OCI-LY1 (cell line): Measurements from ENCODE around the gene VTA1.
"Not testable (repeated sequence)": the region's sequence is repeated elsewhere in the genome, so short reads cannot be mapped to it uniquely, and the experiment has no call there.

Source experiments
- H2AFZ ChIP-seq: fragments of 200-600 bp; sonication (generic), shearing (Covaris generic); 2 replicates; pipeline ENCODE4 v1.6.0; 2014; ENCODE audit warnings: antibody characterized with exemption, mild to moderate bottlenecking, low read length
- H3F3A ChIP-seq: fragments of 200-600 bp; sonication (generic), shearing (Covaris generic); 2 replicates; pipeline ENCODE4 v1.6.0; 2014; ENCODE audit warnings: mild to moderate bottlenecking, antibody characterized with exemption, low read length, moderate library complexity; ENCODE audit not compliant: insufficient read depth
- H3K27ac ChIP-seq: fragments of 200-600 bp; sonication (generic); 2 replicates; pipeline ENCODE4 v1.5.1; 2014; ENCODE audit warnings: low read length, mixed run types, mild to moderate bottlenecking, low read depth; ENCODE audit not compliant: poor library complexity, severe bottlenecking
- H3K27me3 ChIP-seq: fragments of 200-600 bp; sonication (generic); 2 replicates; pipeline ENCODE4 v1.6.0; 2014; ENCODE audit warnings: antibody characterized with exemption, mild to moderate bottlenecking, low read length, moderate library complexity; ENCODE audit not compliant: insufficient read depth
- H3K36me3 ChIP-seq: fragments of 200-600 bp; sonication (generic); 2 replicates; pipeline ENCODE4 v1.6.1; 2014; ENCODE audit warnings: mild to moderate bottlenecking, antibody characterized with exemption, low read length, moderate library complexity, mixed read lengths; ENCODE audit not compliant: insufficient read depth
- H3K4me1 ChIP-seq: fragments of 200-600 bp; sonication (generic); 2 replicates; pipeline ENCODE4 v1.5.1; 2014; ENCODE audit warnings: mild to moderate bottlenecking, low read length, moderate library complexity; ENCODE audit not compliant: insufficient read depth, severe bottlenecking
- H3K4me2 ChIP-seq: fragments of 200-600 bp; sonication (generic), shearing (Covaris generic); 2 replicates; pipeline ENCODE4 v1.6.1; 2014; ENCODE audit warnings: low read length
- H3K4me3 ChIP-seq: fragments of 200-600 bp; sonication (generic); 2 replicates; pipeline ENCODE4 v1.5.1; 2014; ENCODE audit warnings: low read length, low read depth, mild to moderate bottlenecking, mixed read lengths; ENCODE audit not compliant: poor library complexity, severe bottlenecking
- H3K79me2 ChIP-seq: fragments of 200-600 bp; shearing (Covaris generic); 2 replicates; pipeline ENCODE4 v1.6.1; 2016; ENCODE audit warnings: mixed run types, low read length, mixed read lengths; ENCODE audit not compliant: insufficient read depth
- H3K9ac ChIP-seq: fragments of 200-600 bp; sonication (generic), shearing (Covaris generic); 2 replicates; pipeline ENCODE4 v1.6.1; 2014; ENCODE audit warnings: mild to moderate bottlenecking, low read length, mixed read lengths
- H3K9me2 ChIP-seq: fragments of 200-600 bp; sonication (generic), shearing (Covaris generic); 2 replicates; pipeline ENCODE4 v1.6.1; 2014; ENCODE audit warnings: low read depth, mild to moderate bottlenecking, low read length, mixed read lengths
- H3K9me3 ChIP-seq: fragments of 200-600 bp; shearing (Covaris generic); 2 replicates; pipeline ENCODE4 v1.6.1; 2014; ENCODE audit warnings: low read length, mixed read lengths
- H4K20me1 ChIP-seq: fragments of 200-600 bp; sonication (generic), shearing (Covaris generic); 2 replicates; pipeline ENCODE4 v1.6.0; 2016; ENCODE audit warnings: mild to moderate bottlenecking, low read length; ENCODE audit not compliant: insufficient read depth
- EZH2 ChIP-seq: fragments of 200-600 bp; sonication (generic), shearing (Covaris generic); IDR thresholded peaks from 2 replicates; pipeline ENCODE4 v1.8.0; 2017; ENCODE audit warnings: borderline replicate concordance, mixed run types, mild to moderate bottlenecking, antibody characterized with exemption, low read length, moderate library complexity, mixed read lengths
- TF ChIP-seq, protein P1 (sequence below): fragments of 200-600 bp; sonication (generic), shearing (Covaris generic); IDR thresholded peaks from 2 replicates; pipeline ENCODE4 v1.5.1; 2017; ENCODE audit warnings: mild to moderate bottlenecking, antibody characterized with exemption, low read length, moderate library complexity, mixed read lengths

VTA1 gene

DNA sequence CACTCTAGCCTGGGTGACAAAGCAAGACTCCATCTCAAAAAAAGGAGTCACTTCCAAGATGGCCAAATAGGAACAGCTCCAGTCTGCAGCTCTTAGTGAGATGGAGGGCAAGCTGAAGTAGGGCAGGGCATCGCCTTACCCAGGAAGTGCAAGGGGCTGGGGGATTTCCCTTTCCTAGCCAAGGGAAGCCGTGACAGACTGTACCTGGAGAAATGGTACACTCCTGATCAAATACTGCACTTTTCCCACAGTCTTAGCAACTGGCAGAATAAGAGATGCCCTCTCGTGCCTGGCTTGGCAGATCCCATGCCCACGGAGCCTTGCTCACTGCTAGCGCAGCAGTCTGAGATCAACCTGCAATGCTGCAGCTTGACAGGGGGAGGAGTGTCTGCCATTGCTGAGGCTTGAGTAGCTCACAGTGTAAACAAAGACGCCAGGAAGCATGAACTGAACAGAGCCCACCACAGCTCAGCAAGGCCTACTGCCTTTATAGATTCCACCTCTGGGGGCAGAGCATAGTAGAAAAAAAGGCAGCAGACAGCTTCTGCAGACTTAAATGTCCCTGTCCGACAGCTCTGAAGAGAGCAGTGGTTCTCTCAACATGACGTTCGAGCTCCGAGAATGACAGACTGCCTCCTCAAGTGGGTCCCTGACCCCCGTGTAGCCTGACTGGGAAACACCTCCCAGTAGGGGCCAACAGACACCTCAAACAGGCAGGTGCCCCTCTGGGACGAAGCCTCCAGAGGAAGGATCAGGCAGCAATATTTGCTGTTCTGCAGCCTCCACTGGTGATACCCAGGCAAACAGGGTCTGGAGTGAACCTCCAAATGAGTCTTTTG is 85.4 kb downstream of the VTA1 start:
- not testable (repeated sequence) for H2AFZ ChIP-seq, H3K9me2 ChIP-seq, H3K79me2 ChIP-seq, H3K27me3 ChIP-seq, H3K27ac ChIP-seq, H3K9ac ChIP-seq, H3F3A ChIP-seq, H3K36me3 ChIP-seq, H4K20me1 ChIP-seq, H3K9me3 ChIP-seq, H3K4me1 ChIP-seq
- peak overlapping the region; percentile 62 for H3K4me2 ChIP-seq
- TF ChIP-seq, protein P1, sequence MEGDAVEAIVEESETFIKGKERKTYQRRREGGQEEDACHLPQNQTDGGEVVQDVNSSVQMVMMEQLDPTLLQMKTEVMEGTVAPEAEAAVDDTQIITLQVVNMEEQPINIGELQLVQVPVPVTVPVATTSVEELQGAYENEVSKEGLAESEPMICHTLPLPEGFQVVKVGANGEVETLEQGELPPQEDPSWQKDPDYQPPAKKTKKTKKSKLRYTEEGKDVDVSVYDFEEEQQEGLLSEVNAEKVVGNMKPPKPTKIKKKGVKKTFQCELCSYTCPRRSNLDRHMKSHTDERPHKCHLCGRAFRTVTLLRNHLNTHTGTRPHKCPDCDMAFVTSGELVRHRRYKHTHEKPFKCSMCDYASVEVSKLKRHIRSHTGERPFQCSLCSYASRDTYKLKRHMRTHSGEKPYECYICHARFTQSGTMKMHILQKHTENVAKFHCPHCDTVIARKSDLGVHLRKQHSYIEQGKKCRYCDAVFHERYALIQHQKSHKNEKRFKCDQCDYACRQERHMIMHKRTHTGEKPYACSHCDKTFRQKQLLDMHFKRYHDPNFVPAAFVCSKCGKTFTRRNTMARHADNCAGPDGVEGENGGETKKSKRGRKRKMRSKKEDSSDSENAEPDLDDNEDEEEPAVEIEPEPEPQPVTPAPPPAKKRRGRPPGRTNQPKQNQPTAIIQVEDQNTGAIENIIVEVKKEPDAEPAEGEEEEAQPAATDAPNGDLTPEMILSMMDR, result peak; percentile 36
- H3K4me3 ChIP-seq, result peak overlapping the region; percentile 33

DNA sequence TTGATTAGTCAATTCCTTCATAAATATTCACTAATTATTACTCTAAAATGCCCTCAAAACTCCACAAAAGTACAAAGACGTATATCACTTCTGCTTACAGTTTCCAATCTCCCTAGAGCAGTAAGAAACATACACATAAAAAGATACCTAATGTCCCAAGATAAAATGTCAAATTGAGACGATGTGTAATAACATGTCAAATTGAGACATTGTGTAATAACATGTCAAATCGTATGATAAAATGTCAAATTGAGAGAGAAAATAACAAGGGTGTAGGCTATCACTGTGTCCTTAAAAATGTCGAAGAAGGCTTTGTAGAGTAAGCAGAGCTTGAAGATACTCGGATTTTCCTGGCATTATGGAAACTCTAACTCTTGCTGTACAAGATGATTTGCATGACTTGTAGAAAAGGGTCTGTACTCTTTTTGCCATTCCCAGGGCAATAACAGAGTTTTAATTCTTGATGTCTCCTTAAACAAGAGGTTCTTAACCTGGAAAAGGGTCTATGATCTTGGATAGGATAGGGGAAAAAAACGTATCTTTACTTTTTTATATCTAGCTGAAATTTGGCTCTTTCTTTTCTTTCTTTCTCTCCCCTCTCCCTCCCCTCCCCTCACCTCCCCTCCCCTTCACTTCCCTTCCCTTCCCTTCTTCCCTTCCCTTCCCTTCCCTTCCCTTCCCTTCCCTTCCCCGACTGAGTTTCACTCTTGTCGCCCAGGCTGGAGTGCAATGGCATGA is 87.1 kb downstream of the VTA1 start:
- Histone ChIP-seq H3K36me3 (no peaks in the 10 kb centered on the region), H3K9me3 (no peaks in the 10 kb centered on the region), H3K9ac (no peak overlapping the region), H3K4me3 (no peak overlapping the region), H3K79me2 (no peaks in the 10 kb centered on the region), H3K4me1 (peaks cover 8% of the 10 kb centered on the region), H3F3A (no peaks in the 10 kb centered on the region), H3K4me2 (no peak overlapping the region), H2AFZ (no peak overlapping the region), H3K27ac (no peak overlapping the region), H3K27me3 (no peaks in the 10 kb centered on the region), H3K9me2 (no peaks in the 10 kb centered on the region), H4K20me1 (no peaks in the 10 kb centered on the region)
- TF ChIP-seq, protein P1, result no peak

DNA sequence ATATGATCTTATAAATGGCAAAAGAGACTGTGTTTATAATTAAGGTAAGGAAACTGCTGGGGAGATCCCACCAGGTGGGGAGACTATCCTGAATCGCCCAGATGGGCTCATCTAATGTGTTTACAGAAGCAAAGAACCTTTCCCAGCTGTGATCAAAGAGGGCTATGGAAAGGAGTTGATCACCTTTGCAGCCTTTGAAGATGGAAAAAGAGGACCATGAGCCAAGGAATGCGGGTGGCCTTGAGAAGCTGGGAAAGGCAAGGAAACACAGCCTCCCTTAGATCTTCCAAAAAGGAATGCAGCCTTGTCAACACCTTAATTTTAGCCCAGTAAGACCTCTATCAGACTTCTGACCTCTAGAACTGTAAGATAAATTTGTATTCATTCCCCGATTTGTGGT is 88.2 kb downstream of the VTA1 start:
- H2AFZ ChIP-seq, result no peak overlapping the region
- no peak overlapping the region for H3K4me2 ChIP-seq
- TF ChIP-seq, protein P1, result no peak
- TF ChIP-seq EZH2, result no peak
- H3K9me3 ChIP-seq, result no peaks in the 10 kb centered on the region
- no peaks in the 10 kb centered on the region for H3K36me3 ChIP-seq
- H3K4me1 ChIP-seq, result peaks cover 8% of the 10 kb centered on the region
- no peaks in the 10 kb centered on the region for H3K27me3 ChIP-seq
- no peak overlapping the region for H3K9ac ChIP-seq
- no peak overlapping the region for H3K27ac ChIP-seq
- no peaks in the 10 kb centered on the region for H3K9me2 ChIP-seq
- H3K79me2 ChIP-seq, result no peaks in the 10 kb centered on the region
- no peaks in the 10 kb centered on the region for H3F3A ChIP-seq
- no peak overlapping the region for H3K4me3 ChIP-seq
- H4K20me1 ChIP-seq, result no peaks in the 10 kb centered on the region
